Mesothelial cell of epicardium (in vitro differentiated cells): Measurements from ENCODE around the gene AP5B1. TPM values are rescaled to one million over a fixed set of nuclear protein-coding genes. Genes with fewer than 3 reads are reported as not detected.

ENCODE experiments used
- DNase-seq, 2 experiments: peaks; one replicate each; pipeline ENCODE4 v3.0.0; 2021; ENCODE audit warnings: low spot score in 2 of 2; ENCODE audit not compliant: unreplicated experiment in 2 of 2
- H3K27ac Mint-ChIP-seq: 2 replicates; pipeline ENCODE4 v1.8.0; 2021; ENCODE audit warnings: mixed read lengths
- H3K27me3 Mint-ChIP-seq: 2 replicates; pipeline ENCODE4 v1.8.0; 2021; ENCODE audit warnings: low read depth, mixed read lengths
- H3K36me3 Mint-ChIP-seq: 2 replicates; pipeline ENCODE4 v1.8.0; 2021; ENCODE audit warnings: mixed read lengths
- H3K4me1 Mint-ChIP-seq: 2 replicates; pipeline ENCODE4 v1.8.0; 2021; ENCODE audit warnings: mixed read lengths
- H3K4me3 Mint-ChIP-seq: 2 replicates; pipeline ENCODE4 v1.8.0; 2021; ENCODE audit warnings: mild to moderate bottlenecking, moderate library complexity, mixed read lengths
- H3K9me3 Mint-ChIP-seq: 2 replicates; pipeline ENCODE4 v1.8.0; 2021; ENCODE audit warnings: mixed read lengths
- total RNA-seq: library from RNA; stranded (reverse); gene quantifications from 3 replicates; pipeline ENCODE4 v1.2.1, GENCODE V29; 2021
- TF ChIP-seq, protein P1 (sequence below): fragments of 200-600 bp; sonication (generic); IDR thresholded peaks from one replicate; pipeline ENCODE4 v1.5.0; 2021; ENCODE audit warnings: antibody characterized with exemption; ENCODE audit not compliant: unreplicated experiment

Gene AP5B1
- total RNA-seq, 1 donor from 2014 or later = 23.3 TPM

GRCh38 chr11:65787649-65788622, 7.2 kb upstream of the AP5B1 start:
- H3K36me3 Mint-ChIP-seq = no peaks in the 10 kb centered on the region
- H3K9me3 Mint-ChIP-seq = no peaks in the 10 kb centered on the region
- H3K27ac Mint-ChIP-seq = peak overlapping the region; percentile 66
- TF ChIP-seq, protein P1, sequence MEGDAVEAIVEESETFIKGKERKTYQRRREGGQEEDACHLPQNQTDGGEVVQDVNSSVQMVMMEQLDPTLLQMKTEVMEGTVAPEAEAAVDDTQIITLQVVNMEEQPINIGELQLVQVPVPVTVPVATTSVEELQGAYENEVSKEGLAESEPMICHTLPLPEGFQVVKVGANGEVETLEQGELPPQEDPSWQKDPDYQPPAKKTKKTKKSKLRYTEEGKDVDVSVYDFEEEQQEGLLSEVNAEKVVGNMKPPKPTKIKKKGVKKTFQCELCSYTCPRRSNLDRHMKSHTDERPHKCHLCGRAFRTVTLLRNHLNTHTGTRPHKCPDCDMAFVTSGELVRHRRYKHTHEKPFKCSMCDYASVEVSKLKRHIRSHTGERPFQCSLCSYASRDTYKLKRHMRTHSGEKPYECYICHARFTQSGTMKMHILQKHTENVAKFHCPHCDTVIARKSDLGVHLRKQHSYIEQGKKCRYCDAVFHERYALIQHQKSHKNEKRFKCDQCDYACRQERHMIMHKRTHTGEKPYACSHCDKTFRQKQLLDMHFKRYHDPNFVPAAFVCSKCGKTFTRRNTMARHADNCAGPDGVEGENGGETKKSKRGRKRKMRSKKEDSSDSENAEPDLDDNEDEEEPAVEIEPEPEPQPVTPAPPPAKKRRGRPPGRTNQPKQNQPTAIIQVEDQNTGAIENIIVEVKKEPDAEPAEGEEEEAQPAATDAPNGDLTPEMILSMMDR = no peak
- peak overlapping the region; percentile 76 for H3K4me3 Mint-ChIP-seq
- peaks cover 60% of the 10 kb centered on the region for H3K27me3 Mint-ChIP-seq
- peaks cover 32% of the 10 kb centered on the region for H3K4me1 Mint-ChIP-seq
- DNase-seq = no peak

DNA sequence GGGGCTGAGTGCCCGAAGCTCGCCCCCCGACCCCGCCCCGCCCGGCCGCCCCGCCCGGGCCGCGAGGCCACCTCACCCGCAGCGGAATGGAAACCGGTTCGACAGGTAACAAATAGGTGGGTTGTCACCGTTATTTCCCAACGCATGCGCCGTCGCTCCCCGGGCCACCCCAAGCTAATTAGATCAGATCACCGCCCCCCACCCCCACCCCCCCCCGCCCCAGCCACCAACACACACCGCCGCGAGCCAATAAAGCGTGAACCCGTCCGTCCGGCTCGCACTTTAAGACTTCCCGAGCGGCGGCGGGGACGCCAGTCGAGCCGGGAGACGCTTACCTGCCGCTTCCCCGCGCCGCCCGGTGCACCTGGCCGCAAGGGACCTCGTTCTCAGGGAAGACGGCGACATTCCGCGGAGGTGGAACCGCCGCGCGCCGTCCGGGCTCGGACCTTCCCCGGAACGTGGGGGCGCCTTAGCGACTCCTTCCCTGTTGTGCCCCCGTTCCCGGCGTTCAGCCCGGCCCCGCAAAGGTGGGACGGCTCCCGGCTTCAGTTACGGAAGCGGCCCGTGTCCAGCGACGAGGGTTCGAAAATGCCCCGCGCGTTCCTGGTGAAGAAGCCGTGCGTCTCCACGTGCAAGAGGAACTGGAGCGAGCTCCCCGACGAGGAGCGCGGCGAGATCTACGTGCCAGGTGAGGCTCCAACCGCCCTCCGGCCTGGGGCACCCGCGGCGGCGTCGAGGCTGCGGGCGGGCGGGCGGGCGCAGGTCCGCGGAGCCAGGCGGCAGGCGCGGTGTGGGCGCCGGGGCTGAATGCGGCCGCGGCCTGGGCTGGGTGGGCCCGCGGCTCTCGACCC, 6.2 kb upstream of the AP5B1 start, which contains the start of gene OVOL1:
TSS of gene OVOL1 (plus strand) at position 278 of the 851 bp plus-strand sequence. CDS start at position 589, 311 bp downstream.
- peak in 1 of 2 experiments; percentile 59 for DNase-seq
- Mint-ChIP-seq H3K4me3 (peak within 1 kb of the TSS; percentile 76), H3K27me3 (peaks cover 60% of the 10 kb centered on the region), H3K27ac (no peak within 1 kb of the TSS), H3K36me3 (no peaks in the 10 kb centered on the region), H3K4me1 (peaks cover 27% of the 10 kb centered on the region), H3K9me3 (no peaks in the 10 kb centered on the region)
- TF ChIP-seq, protein P1 = no peak

GRCh38 chr11:65786008-65786785, 5.4 kb upstream of the AP5B1 start:
- H3K36me3 Mint-ChIP-seq = no peaks in the 10 kb centered on the region
- H3K4me3 Mint-ChIP-seq = peak overlapping the region; percentile 46
- TF ChIP-seq, protein P1 = no peak
- H3K9me3 Mint-ChIP-seq = no peaks in the 10 kb centered on the region
- peaks cover 60% of the 10 kb centered on the region for H3K27me3 Mint-ChIP-seq
- peaks cover 27% of the 10 kb centered on the region for H3K4me1 Mint-ChIP-seq
- DNase-seq = no peak
- H3K27ac Mint-ChIP-seq = no peak overlapping the region

- peaks cover 58% of the 10 kb centered on the region for H3K27me3 Mint-ChIP-seq
Observed at GRCh38 chr11:65785319-65786007, 4.7 kb upstream of the AP5B1 start.

More at GRCh38 chr11:65785319-65786007, 4.7 kb upstream of the AP5B1 start:
- H3K4me3 Mint-ChIP-seq = peak overlapping the region; percentile 46
- TF ChIP-seq, protein P1 = no peak
- no peaks in the 10 kb centered on the region for H3K36me3 Mint-ChIP-seq
- no peak overlapping the region for H3K27ac Mint-ChIP-seq
- DNase-seq = no peak
- peaks cover 27% of the 10 kb centered on the region for H3K4me1 Mint-ChIP-seq
- no peaks in the 10 kb centered on the region for H3K9me3 Mint-ChIP-seq
